Retinal pigment epithelial cell (primary cell): ENCODE results near the gene ZCCHC7.
"Not testable (repeated sequence)": the region's sequence is repeated elsewhere in the genome, so short reads cannot be mapped to it uniquely, and the experiment has no call there.

Experiments used
- DNase-seq: peaks from one replicate; pipeline ENCODE4 v3.0.0-alpha.2; 2010; ENCODE audit warnings: low read depth
- H3K4me3 ChIP-seq: 2 replicates; pipeline ENCODE4 v1.5.1; 2011; ENCODE audit warnings: mild to moderate bottlenecking, low read length, control low read depth, moderate library complexity
- TF ChIP-seq, protein P1 (sequence below): conservative IDR thresholded peaks from 2 replicates; pipeline ENCODE4 v1.5.1; 2011; ENCODE audit warnings: low read depth, low read length, control low read depth, inconsistent platforms

The ZCCHC7 gene

DNA sequence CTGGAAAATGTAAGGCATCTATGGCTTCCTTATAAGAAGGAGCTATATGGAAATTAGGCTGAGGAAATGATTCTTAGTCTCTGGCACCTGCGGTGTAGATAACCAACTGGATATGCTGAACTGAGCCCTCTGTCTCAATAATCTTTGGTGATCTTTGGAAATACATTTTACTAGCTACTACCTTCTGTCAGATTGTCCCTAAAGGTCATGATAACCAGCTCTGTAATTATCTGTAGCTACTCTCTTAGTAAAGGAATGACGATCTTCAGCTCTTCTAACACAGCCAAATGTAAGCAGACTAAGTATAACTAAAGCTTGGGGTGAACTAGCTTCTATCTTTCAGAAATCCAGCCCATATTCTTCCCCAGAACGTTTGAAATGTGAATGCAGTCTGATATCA is 177.2 kb downstream of the ZCCHC7 start:
- TF ChIP-seq, protein P1, sequence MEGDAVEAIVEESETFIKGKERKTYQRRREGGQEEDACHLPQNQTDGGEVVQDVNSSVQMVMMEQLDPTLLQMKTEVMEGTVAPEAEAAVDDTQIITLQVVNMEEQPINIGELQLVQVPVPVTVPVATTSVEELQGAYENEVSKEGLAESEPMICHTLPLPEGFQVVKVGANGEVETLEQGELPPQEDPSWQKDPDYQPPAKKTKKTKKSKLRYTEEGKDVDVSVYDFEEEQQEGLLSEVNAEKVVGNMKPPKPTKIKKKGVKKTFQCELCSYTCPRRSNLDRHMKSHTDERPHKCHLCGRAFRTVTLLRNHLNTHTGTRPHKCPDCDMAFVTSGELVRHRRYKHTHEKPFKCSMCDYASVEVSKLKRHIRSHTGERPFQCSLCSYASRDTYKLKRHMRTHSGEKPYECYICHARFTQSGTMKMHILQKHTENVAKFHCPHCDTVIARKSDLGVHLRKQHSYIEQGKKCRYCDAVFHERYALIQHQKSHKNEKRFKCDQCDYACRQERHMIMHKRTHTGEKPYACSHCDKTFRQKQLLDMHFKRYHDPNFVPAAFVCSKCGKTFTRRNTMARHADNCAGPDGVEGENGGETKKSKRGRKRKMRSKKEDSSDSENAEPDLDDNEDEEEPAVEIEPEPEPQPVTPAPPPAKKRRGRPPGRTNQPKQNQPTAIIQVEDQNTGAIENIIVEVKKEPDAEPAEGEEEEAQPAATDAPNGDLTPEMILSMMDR = no peak
- no peak for DNase-seq
- H3K4me3 ChIP-seq = no peak overlapping the region

GRCh38 chr9:37300620-37301019 is 180.2 kb downstream of the ZCCHC7 start:
- no peak overlapping the region for H3K4me3 ChIP-seq
- TF ChIP-seq, protein P1 = no peak
- no peak for DNase-seq

- no peak for DNase-seq
- TF ChIP-seq, protein P1 = no peak
- H3K4me3 ChIP-seq = no peak overlapping the region
These were observed 180.9 kb downstream of the ZCCHC7 start for GRCh38 chr9:37301042-37301853.

DNA sequence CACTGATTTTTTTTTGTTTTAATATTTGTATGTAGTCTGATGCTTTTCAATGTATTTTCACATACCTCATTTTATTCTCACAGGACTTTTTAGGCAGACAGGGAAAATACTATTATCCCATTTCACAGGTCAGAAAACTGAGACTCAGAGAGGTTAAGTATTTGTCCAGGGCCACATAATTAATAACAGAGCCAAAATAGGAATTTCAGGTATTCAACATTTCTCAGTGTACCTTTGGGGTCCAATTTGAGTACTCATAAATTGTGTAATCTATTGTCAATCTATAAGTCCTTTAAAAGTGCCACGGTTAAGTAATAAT is 181.4 kb downstream of the ZCCHC7 start:
- TF ChIP-seq, protein P1 = no peak
- H3K4me3 ChIP-seq = no peak overlapping the region

GRCh38 chr9:37302277-37302676 is 181.9 kb downstream of the ZCCHC7 start:
- H3K4me3 ChIP-seq = no peak overlapping the region
- TF ChIP-seq, protein P1 = no peak
- no peak for DNase-seq

More for the DNA sequence above, 181.4 kb downstream of the ZCCHC7 start:
- DNase-seq = no peak

DNA sequence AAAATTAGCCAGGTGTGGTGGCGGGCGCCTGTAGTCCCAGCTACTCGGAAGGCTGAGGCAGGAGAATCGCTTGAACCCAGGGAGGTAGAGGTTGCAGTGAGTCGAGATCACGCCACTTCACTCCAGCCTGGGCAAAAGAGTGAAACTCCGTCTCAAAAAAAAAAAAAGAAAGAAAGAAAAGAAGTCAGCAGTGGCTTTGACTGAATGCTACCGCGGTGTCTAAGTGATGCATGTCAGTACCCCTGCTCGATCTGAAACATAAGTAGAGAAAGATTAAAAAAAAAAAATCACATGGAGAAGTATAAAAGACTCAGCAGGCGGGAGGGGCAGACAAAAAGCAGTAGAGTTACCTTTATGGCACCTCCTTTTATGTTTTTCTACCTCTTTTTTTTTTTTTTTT is 182.9 kb downstream of the ZCCHC7 start:
- DNase-seq, H3K4me3 ChIP-seq: not testable (repeated sequence)

GRCh38 chr9:37309136-37309535 is 188.8 kb downstream of the ZCCHC7 start:
- TF ChIP-seq, protein P1 = peak; percentile 30
- no peak overlapping the region for H3K4me3 ChIP-seq
- DNase-seq = no peak
